Gastroesophageal sphincter (tissue), 3 donors: ENCODE results near the gene CDK3.

Source experiments
- CTCF ChIP-seq, 4 experiments: fragments of 200-600 bp in 2 of 4; fragments of 450-650 bp in 2 of 4; sonication (generic) in 1 of 4; IDR thresholded peaks; one replicate each; pipeline ENCODE4 v1.5.1; 2017 to 2019; ENCODE audit warnings: antibody characterized with exemption in 4 of 4, mild to moderate bottlenecking in 2 of 4, moderate library complexity in 2 of 4
- EP300 ChIP-seq: sonication (generic); formaldehyde crosslinking; IDR thresholded peaks from one replicate; pipeline ENCODE4 v1.6.1; 2017; ENCODE audit warnings: antibody characterized with exemption, mild to moderate bottlenecking

DNA sequence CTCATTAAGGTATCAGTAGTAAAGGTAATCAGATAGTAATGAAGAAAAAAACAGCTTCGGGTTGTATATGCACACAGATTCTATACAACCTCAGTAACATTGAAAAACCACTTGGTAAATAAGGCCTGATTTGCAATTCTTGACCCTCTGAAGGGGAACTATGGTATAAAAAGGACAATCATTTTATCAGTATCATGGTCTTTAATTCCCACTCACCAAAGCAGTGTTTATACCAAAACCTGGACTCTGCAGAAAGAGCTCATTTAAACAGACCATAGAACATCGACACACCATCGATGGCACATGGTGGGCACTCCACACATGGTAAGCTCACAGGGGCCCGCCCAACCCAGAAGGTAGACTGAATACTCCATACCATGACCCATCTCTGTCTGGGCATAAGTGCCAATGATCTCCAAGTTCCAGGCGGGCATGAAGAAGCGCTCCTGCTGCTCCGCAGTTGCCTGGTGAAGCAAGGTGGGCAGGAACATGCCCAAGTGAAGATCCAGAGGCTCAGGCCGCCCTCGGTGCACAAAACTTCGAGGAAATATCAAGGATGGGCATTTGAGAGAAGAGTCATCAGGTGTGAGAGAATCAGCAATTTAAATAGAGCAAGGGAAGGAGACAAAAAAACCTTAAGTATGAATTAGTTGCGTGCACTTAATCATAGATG is 40.7 kb upstream of the CDK3 start:
- TF ChIP-seq EP300 (no peak), CTCF (IDR thresholded peaks at IDR 0.05) (no peak)
